ENCODE data around the gene GBGT1.
A peak's percentile ranks its signal among the peaks of the same experiment; 100 is the strongest.

GBGT1 gene

GRCh38 chr9:133113163-133113948 is 50.4 kb downstream of the GBGT1 start:
- no peak for DNase-seq

DNA sequence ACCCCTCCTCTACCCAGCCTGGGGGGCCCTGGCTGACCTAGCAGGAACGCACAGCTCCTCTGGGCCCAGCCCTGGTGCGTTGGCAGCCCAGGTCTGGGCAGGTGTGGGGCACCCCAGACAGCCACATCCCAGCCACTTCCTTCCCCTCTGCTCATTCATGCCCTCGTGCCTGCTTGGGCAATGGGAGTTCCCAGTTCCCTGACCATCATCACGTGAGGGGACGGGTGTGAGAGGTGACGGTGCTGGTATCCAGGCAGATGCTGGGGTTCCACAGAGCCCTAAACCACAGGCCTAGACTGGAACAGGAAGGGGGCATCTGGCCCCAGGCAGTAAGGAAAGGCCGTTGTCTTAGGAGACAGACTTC is 51.1 kb downstream of the GBGT1 start:
- DNase-seq = no peak

- DNase-seq = no peak
Observed at GRCh38 chr9:133111808-133112662, 51.7 kb downstream of the GBGT1 start.

DNA sequence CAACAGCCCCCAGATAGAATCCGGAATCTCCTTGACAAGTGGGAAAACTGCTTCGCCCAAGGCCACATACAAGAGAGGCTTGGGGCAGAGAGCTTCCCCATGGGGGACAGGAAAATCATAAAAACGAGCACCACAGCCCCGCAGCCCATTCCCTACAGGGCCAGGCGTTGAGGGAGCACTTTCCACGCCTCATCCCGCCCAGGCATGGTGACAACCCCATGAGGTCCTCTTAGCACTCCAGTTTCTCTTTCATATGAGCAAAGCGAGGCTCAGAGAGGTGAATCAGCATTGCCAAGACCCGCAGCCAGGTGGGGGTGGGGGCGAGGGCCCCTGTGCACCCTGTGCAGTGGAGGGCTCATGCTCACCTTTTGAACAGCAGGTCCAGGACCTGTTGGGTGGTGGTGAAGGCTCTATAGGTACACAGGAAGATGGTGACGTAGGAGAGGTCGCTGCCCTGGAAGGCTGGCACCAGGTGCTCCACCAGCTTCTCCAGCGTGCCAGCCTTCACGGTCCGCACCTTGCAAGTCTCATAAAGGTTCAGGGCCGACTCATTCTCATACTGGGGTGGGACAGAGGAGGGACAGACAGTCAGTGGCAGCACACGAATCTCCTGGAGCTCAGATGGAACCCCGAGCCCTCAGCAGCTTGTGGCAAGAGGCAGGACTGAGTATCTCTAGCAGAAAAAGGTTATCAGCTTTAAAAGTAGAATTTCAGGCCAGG is 53.6 kb downstream of the GBGT1 start:
- DNase-seq = no peak

DNA sequence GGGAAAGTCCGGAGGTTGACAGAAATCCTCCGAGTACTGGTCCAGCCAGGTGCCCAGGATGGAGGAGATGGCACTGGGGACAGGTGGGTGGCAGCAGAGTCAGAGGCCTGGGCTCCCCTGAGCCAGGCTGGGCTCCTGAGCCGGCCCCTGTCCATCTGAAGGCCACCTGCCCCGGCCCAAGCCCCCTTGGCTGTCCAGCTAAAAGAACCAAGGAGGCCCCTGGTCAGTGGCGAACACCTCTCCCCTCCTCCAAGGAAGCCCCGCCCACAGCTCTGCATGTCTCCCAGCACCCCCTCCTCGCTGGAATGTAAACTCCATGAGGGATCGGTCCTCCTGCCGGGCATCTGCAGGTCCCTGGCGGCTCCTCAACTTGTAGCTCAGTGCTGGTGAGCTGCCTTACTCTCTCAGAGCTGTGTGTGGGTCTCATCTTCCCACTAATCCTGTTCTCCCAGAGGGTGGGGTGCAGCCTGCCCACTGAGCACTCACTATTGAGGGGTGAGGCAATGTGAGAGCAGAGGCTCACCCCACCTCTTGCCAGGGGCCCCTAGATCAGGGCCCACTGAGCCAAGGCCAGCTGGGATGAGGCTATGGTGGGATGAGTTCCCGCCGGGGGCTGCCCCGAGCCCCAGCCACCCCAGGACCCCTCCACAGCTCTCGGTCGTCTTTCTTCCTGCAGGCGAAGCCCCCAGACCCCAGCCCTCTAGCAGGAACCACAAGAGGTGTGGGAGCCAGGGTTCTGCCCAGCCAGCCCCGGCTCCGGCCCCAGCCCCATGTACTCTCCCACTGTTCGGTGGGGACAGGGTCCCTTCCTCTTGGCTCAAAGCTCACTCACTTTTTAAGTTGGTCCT is 54.7 kb downstream of the GBGT1 start:
- no peak for DNase-seq

GRCh38 chr9:133107961-133108793 is 55.5 kb downstream of the GBGT1 start:
- DNase-seq = no peak

DNA sequence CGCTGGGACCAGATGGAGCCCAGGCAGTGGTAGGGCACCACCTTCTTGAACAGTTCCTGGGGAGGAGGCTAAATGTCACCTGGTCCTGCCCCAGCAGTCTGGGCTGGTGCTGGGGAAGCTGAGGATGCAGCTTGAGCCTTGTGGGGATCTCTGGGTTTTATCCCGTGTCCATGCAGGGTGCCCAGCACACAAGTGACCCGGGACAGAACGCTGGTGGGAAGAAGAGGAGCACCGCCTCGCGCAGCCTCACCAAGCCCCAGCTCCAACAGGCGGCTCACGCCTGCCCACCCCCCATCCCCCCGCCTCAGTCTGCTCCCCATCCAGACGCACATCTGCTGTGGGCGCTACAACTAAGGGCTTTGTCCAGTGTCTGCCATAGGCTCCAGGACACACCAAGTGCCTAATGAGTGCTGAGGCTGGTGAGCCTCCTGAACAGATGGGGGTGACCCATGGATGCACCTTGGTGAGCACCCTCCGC is 56.4 kb downstream of the GBGT1 start:
- no peak for DNase-seq

DNA sequence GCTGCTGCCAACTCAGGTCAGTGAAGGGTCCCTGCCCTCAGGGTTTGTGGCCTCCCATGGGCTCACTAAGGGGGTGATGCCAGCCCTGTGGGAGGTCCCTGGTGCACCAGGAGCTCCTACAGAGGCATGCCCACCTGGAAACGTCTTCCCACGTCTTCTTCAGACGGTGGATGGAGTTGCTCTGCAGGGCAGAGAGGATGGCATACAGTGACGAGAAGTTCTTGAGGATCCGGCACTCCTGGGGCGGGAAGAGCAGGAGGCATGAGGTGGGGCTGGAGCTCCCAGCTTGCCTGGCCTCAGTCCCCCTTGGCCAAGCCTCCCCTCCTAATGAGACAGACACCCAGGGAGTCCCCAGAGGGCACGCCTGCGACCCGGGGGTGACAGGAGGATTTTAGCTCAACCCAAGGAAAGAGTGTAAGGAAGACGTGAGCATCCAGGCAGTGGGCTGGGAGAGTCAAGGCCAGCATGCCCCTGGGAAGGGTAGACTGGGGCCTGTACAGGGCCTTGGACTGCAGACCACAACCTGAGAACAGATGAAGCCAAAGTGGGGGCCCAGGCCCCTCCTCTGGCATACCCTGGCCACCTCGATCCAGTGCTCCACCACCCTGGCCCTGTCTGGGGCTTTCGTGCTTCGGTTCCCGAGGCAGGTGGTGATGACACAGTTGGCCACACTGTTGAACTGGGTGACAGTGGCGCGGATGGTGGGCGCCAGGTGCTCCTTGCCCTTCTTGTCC is 57.0 kb downstream of the GBGT1 start:
- no peak for DNase-seq

GRCh38 chr9:133105461-133105770 is 58.3 kb downstream of the GBGT1 start:
- no peak for DNase-seq

DNA sequence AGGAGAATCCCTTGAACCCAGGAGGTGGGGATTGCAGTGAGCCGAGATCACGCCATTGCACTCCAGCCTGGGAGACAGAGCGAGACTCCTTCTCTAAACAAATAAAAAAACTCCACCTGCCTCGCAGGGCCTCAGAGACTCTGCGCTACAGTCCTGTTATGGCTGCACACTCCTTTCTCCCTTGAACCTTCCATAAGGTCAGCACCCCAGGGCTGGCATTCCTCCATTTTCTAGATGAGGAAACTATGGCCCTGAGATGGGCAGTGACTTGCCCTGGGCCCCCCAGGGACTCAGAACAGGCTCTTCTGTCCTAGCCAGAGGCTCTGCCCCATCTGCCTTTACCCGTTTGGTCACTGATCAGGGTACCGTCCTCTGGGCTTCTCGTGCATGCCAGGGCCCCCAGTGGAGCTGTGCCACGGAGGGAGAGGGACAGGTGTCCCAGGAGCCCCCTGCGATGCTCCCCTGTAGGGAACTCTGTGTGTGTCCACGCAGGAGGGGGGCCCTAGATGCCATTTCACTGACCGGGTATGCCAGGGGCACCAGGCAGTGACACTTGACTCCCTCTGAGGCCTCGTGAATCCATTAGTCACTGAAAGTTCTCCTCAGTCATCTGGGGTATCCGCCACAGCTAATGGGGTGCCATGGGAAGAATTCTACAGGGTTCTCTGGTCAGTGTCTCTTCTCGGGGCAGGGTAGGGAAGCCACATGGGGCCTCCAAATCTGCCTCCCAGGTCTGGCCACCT is 58.8 kb downstream of the GBGT1 start:
- DNase-seq = no peak

- no peak for DNase-seq
Observed at GRCh38 chr9:133103987-133104505, 59.7 kb downstream of the GBGT1 start.

GRCh38 chr9:133103183-133103986 is 60.3 kb downstream of the GBGT1 start:
- peak; percentile 79 for DNase-seq

All from 8988T (cell line).